SIG-M5 treated with dmso at 0.1 percent for 504 hours (cell line): ENCODE measurements around the gene STARD13.

Experiments
- DNase-seq: peaks from one replicate; lab custom pipeline; 2025; ENCODE audit not compliant: unreplicated experiment; lab: John Stamatoyannopoulos, UW

The STARD13 gene

GRCh38 chr13:33123066-33123859 is 162.3 kb downstream of the STARD13 start:
- peak; percentile 80 for DNase-seq

GRCh38 chr13:33119856-33120543 is 165.6 kb downstream of the STARD13 start:
- peak; percentile 36 for DNase-seq

- DNase-seq, result no peak
Measured at GRCh38 chr13:33119022-33119781, 166.4 kb downstream of the STARD13 start.

GRCh38 chr13:33116321-33117010 is 169.1 kb downstream of the STARD13 start:
- DNase-seq, result no peak

GRCh38 chr13:33115274-33115673 is 170.3 kb downstream of the STARD13 start:
- no peak for DNase-seq

GRCh38 chr13:33114146-33114545 is 171.4 kb downstream of the STARD13 start:
- DNase-seq, result no peak

- no peak for DNase-seq
Measured at GRCh38 chr13:33112766-33113165, 172.8 kb downstream of the STARD13 start.

- no peak for DNase-seq
Measured at GRCh38 chr13:33111414-33112110, 174.0 kb downstream of the STARD13 start.

GRCh38 chr13:33110713-33111413 is 174.7 kb downstream of the STARD13 start:
- DNase-seq, result no peak

GRCh38 chr13:33110386-33110712 is 175.2 kb downstream of the STARD13 start:
- no peak for DNase-seq

- no peak for DNase-seq
Measured at GRCh38 chr13:33109801-33110200, 175.8 kb downstream of the STARD13 start.

GRCh38 chr13:33109271-33109697 is 176.3 kb downstream of the STARD13 start:
- DNase-seq, result no peak

GRCh38 chr13:33108620-33109019 is 176.9 kb downstream of the STARD13 start:
- no peak for DNase-seq

GRCh38 chr13:33107361-33107760 is 178.2 kb downstream of the STARD13 start:
- no peak for DNase-seq

GRCh38 chr13:33106656-33107360 is 178.7 kb downstream of the STARD13 start:
- no peak for DNase-seq

GRCh38 chr13:33105387-33106005 is 180.1 kb downstream of the STARD13 start:
- peak; percentile 57 for DNase-seq

- DNase-seq, result no peak
Measured at GRCh38 chr13:33103457-33103856, 182.1 kb downstream of the STARD13 start.

GRCh38 chr13:33101835-33102234 is 183.7 kb downstream of the STARD13 start:
- DNase-seq, result no peak

- DNase-seq, result no peak
Measured at GRCh38 chr13:33100886-33101285, 184.7 kb downstream of the STARD13 start.
